Prostate gland (tissue), 2 donors: ENCODE results near the gene RAB35. TPM values are rescaled to one million over a fixed set of nuclear protein-coding genes. Genes with fewer than 3 reads are reported as not detected.

ENCODE experiments used
- DNase-seq: peaks from one replicate; pipeline ENCODE4 v3.0.0-alpha.2; 2019; ENCODE audit warnings: low spot score
- H3K27ac ChIP-seq, 2 donors: fragments of 200-600 bp; sonication (generic); 2 replicates each; pipeline ENCODE4 v1.5.1; 2017 to 2019
- H3K27me3 ChIP-seq: fragments of 200-600 bp; sonication (generic); replicated peaks from 2 replicates; pipeline ENCODE4 v1.5.1; 2019; ENCODE audit not compliant: insufficient read depth
- H3K36me3 ChIP-seq, 2 donors: fragments of 200-600 bp; sonication (generic); 1 replicate in 1 of 2; 2 replicates in 1 of 2; pipeline versions ENCODE4 v1.5.1 to v1.8.1; 2017 to 2019
- H3K4me1 ChIP-seq: fragments of 200-600 bp; sonication (generic); replicated peaks from 2 replicates; pipeline ENCODE4 v1.5.1; 2019
- H3K4me3 ChIP-seq, 2 donors: fragments of 200-600 bp; sonication (generic); 2 replicates each; pipeline ENCODE4 v1.5.1; 2017 to 2019
- H3K9me3 ChIP-seq: fragments of 200-600 bp; sonication (generic); 2 replicates; pipeline ENCODE4 v1.5.1; 2017
- CTCF ChIP-seq, 4 experiments: fragments of 200-600 bp in 2 of 4; fragments of 450-650 bp in 2 of 4; sonication (generic) in 2 of 4; IDR thresholded peaks; 1 replicate in 3 of 4; 2 replicates in 1 of 4; pipeline ENCODE4 v1.5.1; 2016 to 2019; ENCODE audit warnings: antibody characterized with exemption in 4 of 4, mild to moderate bottlenecking in 2 of 4, moderate library complexity in 2 of 4
- POLR2A ChIP-seq: fragments of 450-650 bp; IDR thresholded peaks from one replicate; pipeline ENCODE4 v1.6.1; 2016; ENCODE audit warnings: antibody characterized with exemption, mild to moderate bottlenecking
- POLR2AphosphoS5 ChIP-seq: sonication (generic); formaldehyde crosslinking; IDR thresholded peaks from one replicate; pipeline ENCODE4 v1.6.1; 2017; ENCODE audit warnings: antibody characterized with exemption
- WGBS: methylation state at CpG from one replicate; pipeline ENCODE4 v1.1.5; 2018; 5-methylcytosine and 5-hydroxymethylcytosine counted together
- intact Hi-C: fragments of 100-400 bp; cut with DNase I; formaldehyde crosslinking; loops from one replicate; pipeline ENCODE4 v1.14.2; 2022
- total RNA-seq, 2 donors: library from RNA; depleted of rRNA; stranded (reverse); fragments of >200 nt; gene quantifications; one replicate each; pipeline ENCODE4 v1.1.0, GENCODE V29; 2016

RAB35 gene
- total RNA-seq, 2 donors from 2014 or later: 26.6 to 41.1 TPM

GRCh38 chr12:120119271-120119973, 2.9 kb upstream of the RAB35 start:
- Histone ChIP-seq H3K9me3 (no peaks in the 10 kb centered on the region), H3K36me3 (no peaks in the 10 kb centered on the region), H3K4me3 (no peak overlapping the region), H3K4me1 (peaks cover 14% of the 10 kb centered on the region), H3K27ac (no peak overlapping the region), H3K27me3 (no peaks in the 10 kb centered on the region)
- intact Hi-C loops: no loop called here
- no peak for TF ChIP-seq CTCF (IDR thresholded peaks at IDR 0.05)
- TF ChIP-seq POLR2AphosphoS5: no peak
- TF ChIP-seq POLR2A: no peak
- DNase-seq: no peak
- 83% methylated on average over 9 of the region's 9 CpGs for WGBS

- intact Hi-C loops: no loop called here
- no peak overlapping the region for H3K27ac ChIP-seq
- no peak for DNase-seq
- WGBS: 58% methylated on average over 11 of the region's 11 CpGs
- H3K9me3 ChIP-seq: no peaks in the 10 kb centered on the region
- H3K27me3 ChIP-seq: no peaks in the 10 kb centered on the region
- H3K4me1 ChIP-seq: peaks cover 14% of the 10 kb centered on the region
- H3K36me3 ChIP-seq: no peaks in the 10 kb centered on the region
- TF ChIP-seq POLR2A (no peak), CTCF (IDR thresholded peaks at IDR 0.05) (no peak), POLR2AphosphoS5 (no peak)
- peak overlapping the region in 1 of 2 donors; percentile 95 for H3K4me3 ChIP-seq
Observed at GRCh38 chr12:120118321-120119061, 1.9 kb upstream of the RAB35 start.

GRCh38 chr12:120117961-120118320, 1.4 kb upstream of the RAB35 start:
- no peak for DNase-seq
- Histone ChIP-seq H3K36me3 (no peaks in the 10 kb centered on the region), H3K27me3 (no peaks in the 10 kb centered on the region), H3K4me1 (peaks cover 14% of the 10 kb centered on the region), H3K4me3 (peak overlapping the region; percentile 72 to 95), H3K9me3 (no peaks in the 10 kb centered on the region), H3K27ac (peak overlapping the region in 1 of 2 donors; percentile 93)
- 18% methylated on average over 7 of the region's 7 CpGs for WGBS
- TF ChIP-seq POLR2AphosphoS5 (no peak), POLR2A (no peak), CTCF (IDR thresholded peaks at IDR 0.05) (no peak)
- intact Hi-C loops: no loop called here

GRCh38 chr12:120116792-120117651, 469 bp upstream of the RAB35 start:
- Histone ChIP-seq H3K36me3 (no peaks in the 10 kb centered on the region), H3K9me3 (no peaks in the 10 kb centered on the region), H3K4me3 (peak overlapping the region; percentile 72 to 95), H3K27me3 (no peaks in the 10 kb centered on the region), H3K4me1 (peaks cover 14% of the 10 kb centered on the region), H3K27ac (peak overlapping the region; percentile 84 to 93)
- peak in 1 of 4 experiments; percentile 37 for TF ChIP-seq CTCF (IDR thresholded peaks at IDR 0.05)
- TF ChIP-seq POLR2AphosphoS5: peak; percentile 42
- peak; percentile 87 for TF ChIP-seq POLR2A
- intact Hi-C loops: no loop called here
- under 1% methylated on average over 68 of the region's 91 CpGs for WGBS
- peak; percentile 93 for DNase-seq
